ENCODE results near the gene ANO1.

DNA sequence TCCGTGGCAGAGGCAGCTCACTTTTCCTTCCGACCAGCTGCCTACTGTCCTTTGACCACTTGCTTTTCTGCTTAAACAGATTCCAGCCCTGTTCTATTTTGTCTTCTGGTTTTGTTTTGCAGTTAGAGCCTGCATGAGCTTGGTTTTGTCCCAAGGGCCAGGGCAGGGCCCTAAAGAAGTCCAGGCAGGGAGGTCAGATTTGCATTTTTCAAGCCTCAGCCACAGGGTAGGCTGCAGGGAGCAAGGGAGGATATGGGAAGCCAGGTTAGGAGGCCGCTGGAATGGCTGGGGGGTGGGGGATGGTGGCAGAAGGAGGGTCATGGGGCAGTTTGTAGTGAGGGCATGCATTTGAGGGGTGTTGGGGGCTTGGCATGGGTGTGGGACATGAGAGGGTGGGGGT, 148.1 kb downstream of the ANO1 start:
- TF ChIP-seq, protein P1, sequence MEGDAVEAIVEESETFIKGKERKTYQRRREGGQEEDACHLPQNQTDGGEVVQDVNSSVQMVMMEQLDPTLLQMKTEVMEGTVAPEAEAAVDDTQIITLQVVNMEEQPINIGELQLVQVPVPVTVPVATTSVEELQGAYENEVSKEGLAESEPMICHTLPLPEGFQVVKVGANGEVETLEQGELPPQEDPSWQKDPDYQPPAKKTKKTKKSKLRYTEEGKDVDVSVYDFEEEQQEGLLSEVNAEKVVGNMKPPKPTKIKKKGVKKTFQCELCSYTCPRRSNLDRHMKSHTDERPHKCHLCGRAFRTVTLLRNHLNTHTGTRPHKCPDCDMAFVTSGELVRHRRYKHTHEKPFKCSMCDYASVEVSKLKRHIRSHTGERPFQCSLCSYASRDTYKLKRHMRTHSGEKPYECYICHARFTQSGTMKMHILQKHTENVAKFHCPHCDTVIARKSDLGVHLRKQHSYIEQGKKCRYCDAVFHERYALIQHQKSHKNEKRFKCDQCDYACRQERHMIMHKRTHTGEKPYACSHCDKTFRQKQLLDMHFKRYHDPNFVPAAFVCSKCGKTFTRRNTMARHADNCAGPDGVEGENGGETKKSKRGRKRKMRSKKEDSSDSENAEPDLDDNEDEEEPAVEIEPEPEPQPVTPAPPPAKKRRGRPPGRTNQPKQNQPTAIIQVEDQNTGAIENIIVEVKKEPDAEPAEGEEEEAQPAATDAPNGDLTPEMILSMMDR (IDR thresholded peaks at IDR 0.05; ENCODE audit: low read depth, low read length, poor library complexity, severe bottlenecking): no peak
- no peak for TF ChIP-seq EZH2phosphoT487 (IDR thresholded peaks at IDR 0.05; ENCODE audit: borderline replicate concordance, low read length)
